ENCODE measurements around the gene CDH22.

Gene CDH22

GRCh38 chr20:46133886-46134654, 174.2 kb downstream of the CDH22 start:
- DNase-seq: no peak

- peak; percentile 72 for DNase-seq
These were observed 175.6 kb downstream of the CDH22 start for GRCh38 chr20:46132705-46133120.

- no peak for DNase-seq
These were observed 176.9 kb downstream of the CDH22 start for GRCh38 chr20:46131396-46131795.

- no peak for DNase-seq
These were observed 177.8 kb downstream of the CDH22 start for GRCh38 chr20:46130534-46130933.

GRCh38 chr20:46129955-46130481, 178.3 kb downstream of the CDH22 start:
- DNase-seq: no peak

- DNase-seq: no peak
These were observed 179.8 kb downstream of the CDH22 start for GRCh38 chr20:46128310-46129151.

- no peak for DNase-seq
These were observed 180.8 kb downstream of the CDH22 start for GRCh38 chr20:46127396-46128010.

- no peak for DNase-seq
These were observed 181.8 kb downstream of the CDH22 start for GRCh38 chr20:46126440-46127056.

Data from activated CD4-positive, CD25-positive, alpha-beta regulatory T cell treated with anti-CD3 and anti-CD28 coated beads, Interleukin-2, amount 50 U/mL, for 72 hours (primary cell).